HG02943 (cell line): Measurements from ENCODE around the gene PI4K2A.
A peak's percentile ranks its signal among the peaks of the same experiment; 100 is the strongest.

Experiments used
- ATAC-seq: cut with Tn5 transposase; IDR thresholded peaks from one replicate; pipeline ENCODE4 v1.9.1; 2021; ENCODE audit warnings: mild to moderate bottlenecking, low read depth, moderate library complexity; ENCODE audit not compliant: unreplicated experiment

Gene PI4K2A

GRCh38 chr10:97640174-97640867, at the start of gene PI4K2A:
Gene PI4K2A, plus strand, starts transcription at chr10:97640671. Its CDS starts 72 bp downstream, at chr10:97640743.
- ATAC-seq: peak; percentile 98

- ATAC-seq: no peak
These were observed 49.5 kb upstream of the PI4K2A start for GRCh38 chr10:97590748-97591495.

GRCh38 chr10:97593421-97593820, 47.0 kb upstream of the PI4K2A start:
- no peak for ATAC-seq

- no peak for ATAC-seq
These were observed 44.1 kb upstream of the PI4K2A start for GRCh38 chr10:97596101-97597082.

GRCh38 chr10:97597778-97598177, 42.7 kb upstream of the PI4K2A start:
- ATAC-seq: no peak

- no peak for ATAC-seq
These were observed 41.8 kb upstream of the PI4K2A start for GRCh38 chr10:97598407-97599271.

GRCh38 chr10:97599272-97599619, 41.2 kb upstream of the PI4K2A start:
- ATAC-seq: no peak

GRCh38 chr10:97600616-97601015, 39.9 kb upstream of the PI4K2A start:
- no peak for ATAC-seq

- no peak for ATAC-seq
These were observed 38.9 kb upstream of the PI4K2A start for GRCh38 chr10:97601268-97602215.

GRCh38 chr10:97607095-97607636, 33.3 kb upstream of the PI4K2A start:
- no peak for ATAC-seq

GRCh38 chr10:97608991-97609561, 31.4 kb upstream of the PI4K2A start:
- no peak for ATAC-seq

- ATAC-seq: no peak
These were observed 29.0 kb upstream of the PI4K2A start for GRCh38 chr10:97611473-97611872.

GRCh38 chr10:97612386-97612785, 28.1 kb upstream of the PI4K2A start:
- no peak for ATAC-seq

GRCh38 chr10:97618285-97618684, 22.2 kb upstream of the PI4K2A start:
- no peak for ATAC-seq

GRCh38 chr10:97618733-97619132, 21.7 kb upstream of the PI4K2A start:
- no peak for ATAC-seq

- ATAC-seq: no peak
These were observed 17.2 kb upstream of the PI4K2A start for GRCh38 chr10:97623277-97623676.

GRCh38 chr10:97627731-97628130, 12.7 kb upstream of the PI4K2A start:
- no peak for ATAC-seq

GRCh38 chr10:97628228-97628627, 12.2 kb upstream of the PI4K2A start:
- ATAC-seq: no peak
